Measurements from ENCODE around the gene NSF.

The NSF gene

DNA sequence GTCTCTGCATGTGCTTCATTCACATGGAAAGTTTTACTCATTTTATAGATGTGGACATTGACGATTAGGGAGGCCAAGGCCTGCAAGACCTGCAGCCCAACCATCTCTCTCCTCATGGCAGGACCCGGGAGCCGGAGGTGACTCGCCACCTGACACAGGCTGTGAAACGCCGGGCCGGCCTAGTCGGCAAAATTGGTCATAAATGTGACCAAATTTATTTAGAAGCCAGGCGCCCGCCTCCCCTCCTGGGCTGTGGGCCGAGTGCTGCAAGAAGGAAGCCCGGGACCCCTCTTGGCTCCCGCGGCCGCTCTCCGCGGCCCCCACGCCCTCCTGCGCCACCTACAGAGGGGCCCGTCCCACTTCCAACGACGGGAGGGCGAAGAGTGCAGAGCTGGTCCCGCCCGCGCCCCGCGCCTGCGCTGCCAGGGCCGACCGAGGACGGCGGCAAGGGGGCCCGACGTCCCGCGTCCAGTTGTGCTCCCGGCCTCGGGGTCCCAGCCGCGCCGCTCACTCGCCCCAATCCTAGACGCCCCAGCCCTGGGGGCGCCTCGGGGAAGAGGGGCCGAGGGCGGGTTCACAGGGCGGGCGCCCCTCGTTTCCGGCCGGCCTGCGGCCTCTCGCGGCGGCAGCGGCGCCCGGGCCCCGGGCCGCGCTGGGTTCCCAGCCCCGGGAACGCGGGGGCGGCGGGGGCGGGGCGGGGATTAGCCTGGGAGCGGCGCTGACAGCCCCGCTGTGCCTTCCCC lies 180.5 kb downstream of the NSF start (continued):
- TF ChIP-seq ZNF350 (tag by site-specific recombination; IDR thresholded peaks at IDR 0.05) (no peak), MZF1 (tag by site-specific recombination; IDR thresholded peaks at IDR 0.05; ENCODE audit: borderline replicate concordance) (no peak), CTCF (tag by site-specific recombination; IDR thresholded peaks at IDR 0.05) (no peak), ZNF501 (tag by site-specific recombination; IDR thresholded peaks at IDR 0.05) (0 out of 2 replicates have a peak, but pooled peaks have one; percentile 20), GLIS2 (tag by site-specific recombination; IDR thresholded peaks at IDR 0.05) (peak; percentile 88), ZBTB20 (tag by site-specific recombination; IDR thresholded peaks at IDR 0.05) (peak; percentile 93), ZNF148 (tag by site-specific recombination; IDR thresholded peaks at IDR 0.05; ENCODE audit: borderline replicate concordance) (no peak), ZNF571 (tag by site-specific recombination; IDR thresholded peaks at IDR 0.05) (no peak), ZSCAN18 (tag by site-specific recombination; IDR thresholded peaks at IDR 0.05) (no peak), TRIM28 (IDR thresholded peaks at IDR 0.05; ENCODE audit: borderline replicate concordance, low read length) (no peak), ZNF175 (tag by site-specific recombination; IDR thresholded peaks at IDR 0.05) (no peak), ZNF23 (tag by site-specific recombination; IDR thresholded peaks at IDR 0.05; ENCODE audit: borderline replicate concordance) (no peak), ATF2 (tag by site-specific recombination; IDR thresholded peaks at IDR 0.05; ENCODE audit: low read depth) (no peak), ZNF433 (tag by site-specific recombination; IDR thresholded peaks at IDR 0.05; ENCODE audit: low read depth) (no peak), SCRT1 (tag by site-specific recombination; IDR thresholded peaks at IDR 0.05; ENCODE audit: borderline replicate concordance) (no peak), ZNF776 (tag by site-specific recombination; IDR thresholded peaks at IDR 0.05; ENCODE audit: borderline replicate concordance) (no peak), ZXDB (tag by site-specific recombination; IDR thresholded peaks at IDR 0.05) (0 out of 2 replicates have a peak, but pooled peaks have one; percentile 49), ZNF266 (tag by site-specific recombination; IDR thresholded peaks at IDR 0.05; ENCODE audit: low read depth) (no peak), BCL11B (tag by site-specific recombination; IDR thresholded peaks at IDR 0.05; ENCODE audit: low read depth) (no peak), KLF10 (tag by site-specific recombination; IDR thresholded peaks at IDR 0.05) (peak; percentile 70), ZNF2 (tag by site-specific recombination; IDR thresholded peaks at IDR 0.05) (no peak), ZNF558 (tag by site-specific recombination; IDR thresholded peaks at IDR 0.05) (no peak), ZNF202 (tag by site-specific recombination; IDR thresholded peaks at IDR 0.05; ENCODE audit: borderline replicate concordance) (no peak), GLIS1 (tag by site-specific recombination; IDR thresholded peaks at IDR 0.05) (peak; percentile 50), ZNF184 (tag by site-specific recombination; IDR thresholded peaks at IDR 0.05) (no peak), ZNF596 (tag by site-specific recombination; IDR thresholded peaks at IDR 0.05) (no peak), ZIC2 (tag by site-specific recombination; IDR thresholded peaks at IDR 0.05) (peak; percentile 62), ZNF514 (tag by site-specific recombination; IDR thresholded peaks at IDR 0.05) (no peak), ZNF132 (tag by site-specific recombination; IDR thresholded peaks at IDR 0.05; ENCODE audit: borderline replicate concordance) (no peak), ZNF248 (tag by site-specific recombination; IDR thresholded peaks at IDR 0.05) (no peak)
- TF ChIP-seq, protein P1, sequence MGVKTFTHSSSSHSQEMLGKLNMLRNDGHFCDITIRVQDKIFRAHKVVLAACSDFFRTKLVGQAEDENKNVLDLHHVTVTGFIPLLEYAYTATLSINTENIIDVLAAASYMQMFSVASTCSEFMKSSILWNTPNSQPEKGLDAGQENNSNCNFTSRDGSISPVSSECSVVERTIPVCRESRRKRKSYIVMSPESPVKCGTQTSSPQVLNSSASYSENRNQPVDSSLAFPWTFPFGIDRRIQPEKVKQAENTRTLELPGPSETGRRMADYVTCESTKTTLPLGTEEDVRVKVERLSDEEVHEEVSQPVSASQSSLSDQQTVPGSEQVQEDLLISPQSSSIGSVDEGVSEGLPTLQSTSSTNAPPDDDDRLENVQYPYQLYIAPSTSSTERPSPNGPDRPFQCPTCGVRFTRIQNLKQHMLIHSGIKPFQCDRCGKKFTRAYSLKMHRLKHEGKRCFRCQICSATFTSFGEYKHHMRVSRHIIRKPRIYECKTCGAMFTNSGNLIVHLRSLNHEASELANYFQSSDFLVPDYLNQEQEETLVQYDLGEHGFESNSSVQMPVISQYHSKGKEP (tag by site-specific recombination; IDR thresholded peaks at IDR 0.05) = no peak
